ENCODE results near the gene FOXS1. TPM values are rescaled to one million over a fixed set of nuclear protein-coding genes. Genes with fewer than 3 reads are reported as not detected.
A peak's percentile ranks its signal among the peaks of the same experiment; 100 is the strongest.
"Not testable (repeated sequence)": the region's sequence is repeated elsewhere in the genome, so short reads cannot be mapped to it uniquely, and the experiment has no call there.

The FOXS1 gene
- total and polyA plus RNA-seq, 7 donors = 0.59 to 3.8 (median 0.87) TPM

DNA sequence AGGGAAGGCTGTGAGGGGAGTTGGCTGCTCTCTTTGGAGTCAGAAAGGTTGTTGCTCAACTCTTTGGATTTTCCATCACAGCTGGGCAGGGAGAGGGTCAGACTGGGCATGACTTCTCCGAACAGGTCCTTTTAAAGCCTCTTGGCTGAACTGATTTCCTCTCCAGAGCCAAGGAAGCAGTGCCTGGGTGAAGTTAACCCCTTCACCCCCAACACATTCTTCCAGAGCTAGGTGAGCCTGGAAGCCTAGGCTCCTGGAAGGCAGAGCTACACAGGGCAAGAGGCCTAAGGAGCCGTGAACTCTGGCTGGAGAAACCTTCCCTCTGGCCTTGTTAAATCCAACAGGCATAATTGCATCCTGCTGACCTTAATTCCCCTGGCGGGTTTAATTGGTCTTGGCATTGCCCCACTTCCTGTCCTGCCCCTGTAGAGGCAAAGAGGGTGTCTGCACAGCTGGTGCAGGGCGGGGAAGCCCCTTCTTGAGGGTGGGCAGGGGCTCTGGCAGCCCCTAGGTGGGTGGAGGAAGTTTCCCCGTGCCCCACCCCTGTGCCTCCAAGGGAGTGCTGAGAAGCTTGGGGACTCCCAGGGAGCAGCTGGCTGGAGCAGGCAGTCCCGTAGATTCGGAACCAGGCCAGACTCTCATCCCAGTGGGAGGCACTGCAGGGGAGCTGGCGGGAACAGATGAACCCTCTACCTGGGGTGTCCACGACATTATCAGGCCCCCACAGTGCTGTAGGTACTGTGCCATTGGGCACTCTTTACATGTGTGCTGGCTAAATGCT, 29.8 kb downstream of the FOXS1 start:
- Histone ChIP-seq H3K27ac (peak overlapping the region; percentile 90), H3K9me3 (no peaks in the 10 kb centered on the region), H3K4me1 (peaks cover 63% of the 10 kb centered on the region), H3K27me3 (ENCODE audit: insufficient read depth in 3 of 3, low read length in 2 of 3) (no peaks in the 10 kb centered on the region), H3K4me3 (peak overlapping the region; percentile 45), H3K36me3 (ENCODE audit: insufficient read depth in 1 of 2, low read depth in 1 of 2) (no peaks in the 10 kb centered on the region)
- ATAC-seq (peak; percentile 43 to 56 (median 52)), DNase-seq (peak in 1 of 2 donors; percentile 70)
- TF ChIP-seq, protein P1, sequence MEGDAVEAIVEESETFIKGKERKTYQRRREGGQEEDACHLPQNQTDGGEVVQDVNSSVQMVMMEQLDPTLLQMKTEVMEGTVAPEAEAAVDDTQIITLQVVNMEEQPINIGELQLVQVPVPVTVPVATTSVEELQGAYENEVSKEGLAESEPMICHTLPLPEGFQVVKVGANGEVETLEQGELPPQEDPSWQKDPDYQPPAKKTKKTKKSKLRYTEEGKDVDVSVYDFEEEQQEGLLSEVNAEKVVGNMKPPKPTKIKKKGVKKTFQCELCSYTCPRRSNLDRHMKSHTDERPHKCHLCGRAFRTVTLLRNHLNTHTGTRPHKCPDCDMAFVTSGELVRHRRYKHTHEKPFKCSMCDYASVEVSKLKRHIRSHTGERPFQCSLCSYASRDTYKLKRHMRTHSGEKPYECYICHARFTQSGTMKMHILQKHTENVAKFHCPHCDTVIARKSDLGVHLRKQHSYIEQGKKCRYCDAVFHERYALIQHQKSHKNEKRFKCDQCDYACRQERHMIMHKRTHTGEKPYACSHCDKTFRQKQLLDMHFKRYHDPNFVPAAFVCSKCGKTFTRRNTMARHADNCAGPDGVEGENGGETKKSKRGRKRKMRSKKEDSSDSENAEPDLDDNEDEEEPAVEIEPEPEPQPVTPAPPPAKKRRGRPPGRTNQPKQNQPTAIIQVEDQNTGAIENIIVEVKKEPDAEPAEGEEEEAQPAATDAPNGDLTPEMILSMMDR (IDR thresholded peaks at IDR 0.05) = no peak
- intact Hi-C loops (cut with DNase I) = loop anchor here in 1 of 2 donors (5.0 kb wide), 1 partner anchor 68 kb away; no protein-coding TSS in a partner anchor
- WGBS, 3 donors = 6 to 8% (median 8%) methylated on average over 9 of the region's 9 CpGs

DNA sequence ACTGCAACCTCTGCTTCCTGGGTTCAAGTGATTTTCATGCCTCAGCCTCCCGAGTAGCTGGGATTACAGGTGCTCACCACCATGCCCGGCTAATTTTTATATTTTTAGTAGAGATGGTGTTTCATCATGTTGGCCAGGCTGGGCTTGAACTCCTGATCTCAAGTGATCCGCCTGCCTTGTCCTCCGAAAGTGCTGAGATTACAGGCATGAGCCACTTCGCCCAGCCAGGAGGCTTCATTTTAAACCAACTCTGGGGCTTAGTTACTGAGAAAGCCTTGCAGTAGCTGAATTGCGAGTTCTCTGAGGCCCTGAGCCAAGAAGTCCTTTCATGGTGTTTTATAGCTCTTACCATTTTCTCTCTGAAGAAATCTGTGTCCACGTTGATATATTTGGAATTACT, 31.3 kb downstream of the FOXS1 start:
- DNase-seq; H3K27me3 ChIP-seq (ENCODE audit: insufficient read depth in 3 of 3, low read length in 2 of 3); H3K9me3 ChIP-seq; ATAC-seq; H3K36me3 ChIP-seq (ENCODE audit: insufficient read depth in 1 of 2, low read depth in 1 of 2); H3K4me3 ChIP-seq; intact Hi-C loops (cut with DNase I): not testable (repeated sequence)
- peaks cover 73% of the 10 kb centered on the region for H3K4me1 ChIP-seq
- 24 to 50% (median 28%) methylated on average over 7 of the region's 7 CpGs for WGBS, 3 donors
- peak overlapping the region; percentile 90 for H3K27ac ChIP-seq

DNA sequence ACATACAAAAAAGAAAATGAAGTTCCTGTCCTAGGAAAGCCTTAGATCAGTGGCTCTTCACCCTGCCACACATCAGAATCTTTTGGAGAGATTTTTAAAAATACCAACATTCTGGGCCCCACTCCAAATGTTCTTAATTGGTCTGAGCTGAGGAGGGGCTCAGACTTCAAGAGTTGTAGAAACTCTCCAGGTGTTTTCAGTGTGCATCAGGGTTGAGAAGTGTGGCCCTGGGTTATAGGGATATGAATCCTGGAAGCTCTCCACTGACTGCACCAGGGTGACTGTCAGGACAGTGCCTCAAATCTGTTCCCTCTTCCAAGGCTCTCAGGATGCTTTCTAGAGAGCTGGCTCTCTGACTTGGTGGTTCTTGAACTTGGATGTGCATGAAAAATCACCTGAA, 31.8 kb downstream of the FOXS1 start:
- H3K27me3 ChIP-seq (ENCODE audit: insufficient read depth in 3 of 3, low read length in 2 of 3) = no peaks in the 10 kb centered on the region
- ATAC-seq = no peak
- DNase-seq = no peak
- H3K9me3 ChIP-seq = no peaks in the 10 kb centered on the region
- no peaks in the 10 kb centered on the region for H3K36me3 ChIP-seq (ENCODE audit: insufficient read depth in 1 of 2, low read depth in 1 of 2)
- peaks cover 73% of the 10 kb centered on the region for H3K4me1 ChIP-seq
- intact Hi-C loops (cut with DNase I) = no loop called here
- TF ChIP-seq, protein P1 (IDR thresholded peaks at IDR 0.05) = no peak
- no peak overlapping the region for H3K4me3 ChIP-seq
- H3K27ac ChIP-seq = peak overlapping the region; percentile 90

DNA sequence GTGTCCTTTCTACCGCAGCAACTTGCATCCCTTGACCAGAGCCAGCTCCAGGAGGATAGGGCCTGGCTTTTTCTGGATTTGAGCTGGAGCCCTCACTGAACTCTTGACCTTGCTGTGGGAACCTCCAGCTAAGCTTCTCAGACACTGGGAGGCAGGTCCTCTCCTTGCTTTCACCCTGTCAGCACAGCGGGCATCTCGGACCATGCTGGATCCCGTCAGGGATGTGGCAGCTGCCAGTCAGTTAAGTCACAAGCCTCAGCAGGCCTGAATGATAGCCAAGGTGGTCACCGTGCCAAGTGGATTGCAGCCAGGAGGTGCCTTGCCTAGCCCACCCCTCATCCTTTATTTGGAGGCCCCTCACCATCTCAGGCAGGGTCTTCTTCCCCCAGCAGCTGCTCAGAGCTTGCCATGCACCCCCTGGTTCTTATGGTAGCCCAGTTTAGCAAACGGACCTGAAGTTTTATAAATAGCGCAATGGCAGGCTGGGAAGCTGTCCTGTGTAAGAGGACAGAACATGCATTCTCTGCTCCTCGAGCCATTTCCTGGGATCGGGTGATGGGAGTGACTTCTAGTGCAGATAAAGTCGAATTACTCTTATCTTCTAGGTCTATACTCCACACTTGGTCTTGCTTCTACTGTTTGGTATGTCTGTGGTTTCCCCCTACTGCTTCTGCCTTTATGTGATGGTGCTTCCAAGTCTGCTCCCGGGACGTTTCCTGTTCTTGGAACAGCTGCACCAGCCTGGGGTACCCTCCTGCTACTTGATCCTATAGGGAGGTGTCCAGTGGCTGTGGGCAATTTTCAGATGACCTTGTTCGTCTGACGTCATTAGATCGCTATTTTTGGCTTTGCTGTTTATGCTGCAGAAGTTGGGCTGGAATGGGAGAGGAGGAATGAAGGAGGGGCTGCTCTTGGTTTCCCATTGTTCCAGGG, 33.3 kb downstream of the FOXS1 start:
- intact Hi-C loops (cut with DNase I) = no loop called here
- Histone ChIP-seq H3K36me3 (ENCODE audit: insufficient read depth in 1 of 2, low read depth in 1 of 2) (no peaks in the 10 kb centered on the region), H3K4me1 (peaks cover 87% of the 10 kb centered on the region), H3K4me3 (peak overlapping the region; percentile 36), H3K27ac (peak overlapping the region; percentile 90), H3K9me3 (no peaks in the 10 kb centered on the region), H3K27me3 (ENCODE audit: insufficient read depth in 3 of 3, low read length in 2 of 3) (no peaks in the 10 kb centered on the region)
- WGBS, 3 donors = 13 to 22% (median 20%) methylated on average over 15 of the region's 15 CpGs
- TF ChIP-seq, protein P1 (IDR thresholded peaks at IDR 0.05) = no peak
- peak; percentile 59 to 82 for DNase-seq
- peak; percentile 71 to 78 (median 78) for ATAC-seq

DNA sequence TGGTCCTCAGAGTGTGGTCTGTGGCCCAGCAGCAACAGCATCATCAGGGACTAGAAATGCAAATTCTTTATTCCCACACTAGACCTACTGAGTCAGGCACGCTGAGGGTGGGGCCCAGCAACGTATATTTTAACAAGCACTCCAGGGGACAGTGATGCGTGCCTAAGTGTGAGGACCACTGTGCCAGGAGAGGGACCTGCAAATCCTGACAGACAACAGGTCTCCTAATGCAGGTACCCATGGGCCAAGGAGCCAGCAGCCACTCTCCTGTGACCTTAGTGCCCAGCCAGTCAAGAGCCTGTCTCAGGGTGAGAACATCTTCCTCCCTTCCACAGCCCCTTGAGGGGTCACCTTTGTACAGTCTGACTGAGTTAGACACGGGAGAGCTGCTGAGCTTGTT, 34.2 kb downstream of the FOXS1 start:
- WGBS, 3 donors = 65 to 74% (median 66%) methylated on average over 4 of the region's 4 CpGs
- no peaks in the 10 kb centered on the region for H3K9me3 ChIP-seq
- peaks cover 89% of the 10 kb centered on the region for H3K4me1 ChIP-seq
- H3K4me3 ChIP-seq = peak overlapping the region; percentile 36
- no peaks in the 10 kb centered on the region for H3K36me3 ChIP-seq (ENCODE audit: insufficient read depth in 1 of 2, low read depth in 1 of 2)
- no peaks in the 10 kb centered on the region for H3K27me3 ChIP-seq (ENCODE audit: insufficient read depth in 3 of 3, low read length in 2 of 3)
- intact Hi-C loops (cut with DNase I) = no loop called here
- TF ChIP-seq, protein P1 (IDR thresholded peaks at IDR 0.05) = no peak
- DNase-seq (no peak), ATAC-seq (no peak)
- peak overlapping the region; percentile 90 for H3K27ac ChIP-seq
